ENCODE measurements around the gene NEK1.

The NEK1 gene

DNA sequence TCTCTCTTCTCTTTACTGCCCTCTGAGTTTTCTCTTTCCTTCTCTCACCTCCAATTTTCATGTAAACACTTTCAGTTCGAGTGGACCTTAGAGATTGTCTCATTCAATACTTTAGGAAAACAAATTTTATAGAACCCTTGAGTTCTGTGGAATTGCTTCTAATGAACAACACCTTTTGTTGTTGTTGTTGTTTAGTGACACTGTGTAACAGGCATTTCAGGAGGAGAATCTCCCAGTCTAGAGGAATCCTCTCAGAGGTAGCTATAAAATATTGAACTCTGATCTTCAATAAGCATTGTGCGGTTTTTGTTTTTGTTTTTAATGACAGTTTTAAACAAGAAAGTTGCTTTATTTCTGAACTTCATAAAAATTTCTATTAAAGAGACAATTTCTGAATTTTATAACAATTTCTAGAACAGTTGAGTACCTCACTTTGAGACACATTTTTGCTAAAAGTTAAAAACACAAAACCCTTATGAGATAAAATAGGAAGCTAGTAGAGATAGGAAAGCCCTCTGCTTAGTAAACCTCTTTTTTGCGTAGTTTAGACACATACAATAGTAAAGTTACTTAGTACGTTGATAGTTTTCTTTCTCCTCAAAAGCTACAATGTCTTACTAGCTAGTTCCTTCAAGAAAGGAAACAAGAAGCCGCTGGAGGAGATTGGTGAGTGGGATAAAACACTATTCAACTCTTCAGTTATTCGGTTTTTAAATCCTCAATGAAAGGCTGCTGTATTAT is 46.8 kb upstream of the NEK1 start:
- H3K9me3 Mint-ChIP-seq = no peaks in the 10 kb centered on the region
- H3K36me3 Mint-ChIP-seq (ENCODE audit: low read depth) = peaks cover 2% of the 10 kb centered on the region

GRCh38 chr4:169658196-169658595 is 45.8 kb upstream of the NEK1 start:
- Mint-ChIP-seq H3K27me3 (ENCODE audit: low read depth) (no peaks in the 10 kb centered on the region), H3K36me3 (ENCODE audit: low read depth) (peaks cover 8% of the 10 kb centered on the region), H3K27ac (no peak overlapping the region), H3K4me3 (no peak overlapping the region), H3K4me1 (peaks cover 15% of the 10 kb centered on the region), H3K9me3 (no peaks in the 10 kb centered on the region)
- TF ChIP-seq CTCF (IDR thresholded peaks at IDR 0.05; ENCODE audit: unreplicated experiment in 3 of 3) = no peak

More for the DNA sequence above, 46.8 kb upstream of the NEK1 start:
- TF ChIP-seq CTCF (IDR thresholded peaks at IDR 0.05; ENCODE audit: unreplicated experiment in 3 of 3) = no peak
- no peak overlapping the region for H3K4me3 Mint-ChIP-seq
- H3K27me3 Mint-ChIP-seq (ENCODE audit: low read depth) = no peaks in the 10 kb centered on the region
- H3K27ac Mint-ChIP-seq = peak overlapping the region in 2 of 3 experiments; percentile 84 to 97
- H3K4me1 Mint-ChIP-seq = peaks cover 20% of the 10 kb centered on the region

DNA sequence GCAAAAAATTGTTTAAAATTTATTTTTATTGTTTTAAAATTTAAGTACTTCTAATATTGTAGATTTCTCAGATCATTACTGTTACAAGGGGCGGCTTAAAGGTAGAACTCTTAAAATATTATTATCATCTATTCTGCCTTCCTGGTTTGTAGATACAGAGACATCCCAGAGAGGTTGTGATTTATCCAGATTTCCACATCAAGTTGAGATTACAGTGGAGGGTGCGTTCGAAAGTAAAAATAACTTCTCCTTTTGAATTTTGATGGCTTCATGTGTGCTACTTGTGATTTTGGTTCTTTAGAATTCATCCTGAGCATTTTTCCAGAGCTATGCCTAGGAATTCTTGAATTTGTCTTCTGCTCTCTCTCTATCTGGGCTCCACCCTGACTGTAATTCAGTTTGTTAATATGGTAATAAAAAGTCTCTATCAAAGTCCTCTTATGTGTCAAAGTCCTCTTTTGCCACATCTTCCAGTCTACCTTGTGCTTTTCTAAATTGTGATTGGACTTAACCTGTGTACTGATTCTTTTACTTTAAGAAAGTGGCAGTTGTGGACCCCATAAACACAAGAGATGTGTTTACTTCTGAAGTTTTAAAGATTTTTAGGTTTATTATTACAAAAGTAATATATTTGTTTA is 45.2 kb upstream of the NEK1 start:
- Mint-ChIP-seq H3K27me3 (ENCODE audit: low read depth) (no peaks in the 10 kb centered on the region), H3K36me3 (ENCODE audit: low read depth) (peaks cover 12% of the 10 kb centered on the region), H3K4me3 (no peak overlapping the region), H3K27ac (no peak overlapping the region), H3K4me1 (peaks cover 15% of the 10 kb centered on the region), H3K9me3 (no peaks in the 10 kb centered on the region)
- TF ChIP-seq CTCF (IDR thresholded peaks at IDR 0.05; ENCODE audit: unreplicated experiment in 3 of 3) = no peak

- no peaks in the 10 kb centered on the region for H3K27me3 Mint-ChIP-seq (ENCODE audit: low read depth)
- H3K9me3 Mint-ChIP-seq = no peaks in the 10 kb centered on the region
- H3K36me3 Mint-ChIP-seq (ENCODE audit: low read depth) = peaks cover 18% of the 10 kb centered on the region
- H3K4me1 Mint-ChIP-seq = peaks cover 13% of the 10 kb centered on the region
- no peak for TF ChIP-seq CTCF (IDR thresholded peaks at IDR 0.05; ENCODE audit: unreplicated experiment in 3 of 3)
- no peak overlapping the region for H3K4me3 Mint-ChIP-seq
- H3K27ac Mint-ChIP-seq = no peak overlapping the region
These were observed 43.0 kb upstream of the NEK1 start for GRCh38 chr4:169655401-169655800.

DNA sequence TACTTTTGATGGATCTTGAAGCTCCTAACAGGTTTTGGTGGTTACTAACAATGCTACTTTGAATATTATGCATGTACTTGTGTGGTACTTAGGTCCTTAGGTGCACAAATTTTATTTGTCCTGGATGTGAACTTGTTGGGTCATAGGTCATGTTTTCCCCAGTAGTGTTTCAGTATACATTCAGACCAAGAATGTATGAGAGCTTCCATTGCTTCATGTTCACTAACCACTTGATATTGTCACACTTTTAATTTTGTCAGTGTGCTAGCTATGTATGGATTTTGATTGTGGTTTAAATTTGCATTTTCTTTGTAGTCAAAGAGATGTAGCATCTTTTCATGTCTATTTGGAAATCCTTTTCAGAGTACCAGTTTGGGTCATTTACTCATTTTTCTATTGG is 40.2 kb upstream of the NEK1 start:
- Mint-ChIP-seq H3K27ac (no peak overlapping the region), H3K36me3 (ENCODE audit: low read depth) (peaks cover 18% of the 10 kb centered on the region), H3K4me3 (no peak overlapping the region), H3K4me1 (peaks cover 18% of the 10 kb centered on the region), H3K27me3 (ENCODE audit: low read depth) (no peaks in the 10 kb centered on the region), H3K9me3 (no peaks in the 10 kb centered on the region)
- no peak for TF ChIP-seq CTCF (IDR thresholded peaks at IDR 0.05; ENCODE audit: unreplicated experiment in 3 of 3)

Data from nephron (organoid).